Peyer's patch (tissue), 4 donors: ENCODE data around the gene ITGAL.

ENCODE experiments used
- CTCF ChIP-seq, 6 experiments: fragments of 450-650 bp in 4 of 6; fragments of 200-600 bp in 2 of 6; sonication (generic) in 1 of 6; IDR thresholded peaks; one replicate each; pipeline ENCODE4 v1.5.1; 2017 to 2019; ENCODE audit warnings: antibody characterized with exemption in 6 of 6, mild to moderate bottlenecking in 3 of 6, moderate library complexity in 1 of 6
- POLR2A ChIP-seq, 2 donors: fragments of 450-650 bp; IDR thresholded peaks; one replicate each; pipeline ENCODE4 v1.5.1; 2017; ENCODE audit warnings: antibody characterized with exemption in 2 of 2, mild to moderate bottlenecking in 2 of 2, moderate library complexity in 2 of 2

GRCh38 chr16:30449116-30449435 lies 23.5 kb upstream of the ITGAL start:
- TF ChIP-seq CTCF (IDR thresholded peaks at IDR 0.05) (no peak), POLR2A (IDR thresholded peaks at IDR 0.05) (no peak)
